HEK293 (cell line): ENCODE results near the gene MED29.

ENCODE experiments used
- BCL11A ChIP-seq: fragments of 450-650 bp; formaldehyde crosslinking; IDR thresholded peaks from 2 replicates; pipeline ENCODE4 v1.5.1; 2016; ENCODE audit warnings: low read depth, missing biosample characterization, missing genetic modification characterization
- BCL11B ChIP-seq: fragments of 450-650 bp; formaldehyde crosslinking; IDR thresholded peaks from 2 replicates; pipeline ENCODE4 v1.5.1; 2016; ENCODE audit warnings: low read depth, missing biosample characterization, missing genetic modification characterization
- CTCF ChIP-seq: fragments of 450-650 bp; formaldehyde crosslinking; IDR thresholded peaks from 2 replicates; pipeline ENCODE4 v1.5.1; 2016; ENCODE audit warnings: missing biosample characterization, missing genetic modification characterization
- GLIS1 ChIP-seq: fragments of 450-650 bp; formaldehyde crosslinking; IDR thresholded peaks from 2 replicates; pipeline ENCODE4 v1.5.1; 2016; ENCODE audit warnings: missing biosample characterization, missing genetic modification characterization
- OSR2 ChIP-seq: fragments of 450-650 bp; formaldehyde crosslinking; IDR thresholded peaks from 2 replicates; pipeline ENCODE4 v1.5.1; 2016; ENCODE audit warnings: missing biosample characterization, missing genetic modification characterization
- SCRT2 ChIP-seq: fragments of 450-650 bp; formaldehyde crosslinking; IDR thresholded peaks from 2 replicates; pipeline ENCODE4 v1.5.1; 2016; ENCODE audit warnings: missing biosample characterization, missing genetic modification characterization
- SP7 ChIP-seq: fragments of 450-650 bp; formaldehyde crosslinking; IDR thresholded peaks from 2 replicates; pipeline ENCODE4 v1.5.1; 2016; ENCODE audit warnings: missing biosample characterization, missing genetic modification characterization
- ZBTB21 ChIP-seq: fragments of 450-650 bp; formaldehyde crosslinking; IDR thresholded peaks from 2 replicates; pipeline ENCODE4 v1.5.1; 2017; ENCODE audit warnings: missing biosample characterization, missing genetic modification characterization
- ZBTB8A ChIP-seq: fragments of 450-650 bp; formaldehyde crosslinking; IDR thresholded peaks from 2 replicates; pipeline ENCODE4 v1.5.1; 2016; ENCODE audit warnings: missing biosample characterization, missing genetic modification characterization
- ZFP37 ChIP-seq: fragments of 450-650 bp; formaldehyde crosslinking; IDR thresholded peaks from 2 replicates; pipeline ENCODE4 v1.5.1; 2016; ENCODE audit warnings: missing biosample characterization, missing genetic modification characterization
- ZNF121 ChIP-seq: fragments of 450-650 bp; formaldehyde crosslinking; IDR thresholded peaks from 2 replicates; pipeline ENCODE4 v1.5.1; 2016; ENCODE audit warnings: missing biosample characterization, missing genetic modification characterization
- ZNF18 ChIP-seq: fragments of 450-650 bp; formaldehyde crosslinking; IDR thresholded peaks from 2 replicates; pipeline ENCODE4 v1.5.1; 2016; ENCODE audit warnings: missing biosample characterization, missing genetic modification characterization
- ZNF366 ChIP-seq: fragments of 450-650 bp; formaldehyde crosslinking; conservative IDR thresholded peaks from 2 replicates; pipeline ENCODE4 v1.5.1; 2016; ENCODE audit warnings: missing biosample characterization, missing genetic modification characterization
- ZNF416 ChIP-seq: fragments of 450-650 bp; formaldehyde crosslinking; IDR thresholded peaks from 2 replicates; pipeline ENCODE4 v1.5.1; 2016; ENCODE audit warnings: missing biosample characterization, missing genetic modification characterization
- ZNF426 ChIP-seq: fragments of 450-650 bp; formaldehyde crosslinking; IDR thresholded peaks from 2 replicates; pipeline ENCODE4 v1.5.1; 2017; ENCODE audit warnings: missing biosample characterization, missing genetic modification characterization, mild to moderate bottlenecking, inconsistent platforms, moderate library complexity
- ZNF501 ChIP-seq: fragments of 450-650 bp; formaldehyde crosslinking; IDR thresholded peaks from 2 replicates; pipeline ENCODE4 v1.5.1; 2016; ENCODE audit warnings: missing biosample characterization, missing genetic modification characterization
- ZNF529 ChIP-seq: fragments of 450-650 bp; formaldehyde crosslinking; IDR thresholded peaks from 2 replicates; pipeline ENCODE4 v1.5.1; 2017; ENCODE audit warnings: missing genetic modification characterization, missing biosample characterization; ENCODE audit not compliant: insufficient replicate concordance
- ZNF626 ChIP-seq: fragments of 450-650 bp; sonication (Bioruptor Pico); formaldehyde crosslinking; IDR thresholded peaks from 2 replicates; pipeline ENCODE4 v1.5.1; 2018; ENCODE audit warnings: missing biosample characterization, missing genetic modification characterization, inconsistent platforms
- ZNF654 ChIP-seq: fragments of 450-650 bp; formaldehyde crosslinking; IDR thresholded peaks from 2 replicates; pipeline ENCODE4 v1.5.1; 2016; ENCODE audit warnings: low read depth, missing biosample characterization, missing genetic modification characterization
- ZNF704 ChIP-seq: fragments of 450-650 bp; formaldehyde crosslinking; IDR thresholded peaks from 2 replicates; pipeline ENCODE4 v1.5.1; 2016; ENCODE audit warnings: missing biosample characterization, missing genetic modification characterization
- ZNF707 ChIP-seq: fragments of 450-650 bp; formaldehyde crosslinking; IDR thresholded peaks from 2 replicates; pipeline ENCODE4 v1.5.1; 2016; ENCODE audit warnings: missing biosample characterization, missing genetic modification characterization
- ZNF768 ChIP-seq: fragments of 450-650 bp; formaldehyde crosslinking; IDR thresholded peaks from 2 replicates; pipeline ENCODE4 v1.5.1; 2018; ENCODE audit warnings: missing biosample characterization, mild to moderate bottlenecking, missing genetic modification characterization
- ZNF776 ChIP-seq: fragments of 450-650 bp; formaldehyde crosslinking; IDR thresholded peaks from 2 replicates; pipeline ENCODE4 v1.5.0; 2017; ENCODE audit warnings: missing biosample characterization, missing genetic modification characterization, borderline replicate concordance
- ZNF791 ChIP-seq: fragments of 450-650 bp; formaldehyde crosslinking; IDR thresholded peaks from 2 replicates; pipeline ENCODE4 v1.5.1; 2016; ENCODE audit warnings: missing biosample characterization, missing genetic modification characterization
- ZNF792 ChIP-seq: fragments of 450-650 bp; formaldehyde crosslinking; IDR thresholded peaks from 2 replicates; pipeline ENCODE4 v1.5.1; 2016; ENCODE audit warnings: missing biosample characterization, missing genetic modification characterization
- ZNF830 ChIP-seq: fragments of 450-650 bp; IDR thresholded peaks from 2 replicates; pipeline ENCODE4 v1.5.0; 2018; ENCODE audit warnings: missing biosample characterization, missing genetic modification characterization, low read depth, mild to moderate bottlenecking, moderate library complexity
- TF ChIP-seq, protein P1 (sequence below): fragments of 450-650 bp; formaldehyde crosslinking; IDR thresholded peaks from 2 replicates; pipeline ENCODE4 v1.5.1; 2017; ENCODE audit warnings: missing biosample characterization, missing genetic modification characterization
- TF ChIP-seq, protein P2 (sequence below): fragments of 450-650 bp; formaldehyde crosslinking; IDR thresholded peaks from 2 replicates; pipeline ENCODE4 v1.5.1; 2017; ENCODE audit warnings: missing biosample characterization, missing genetic modification characterization
- TF ChIP-seq, protein P3 (sequence below): fragments of 450-650 bp; formaldehyde crosslinking; conservative IDR thresholded peaks from 2 replicates; pipeline ENCODE4 v1.5.1; 2016; ENCODE audit warnings: low read depth, missing biosample characterization, missing genetic modification characterization
- TF ChIP-seq, protein P4 (sequence below): fragments of 450-650 bp; formaldehyde crosslinking; IDR thresholded peaks from 2 replicates; pipeline ENCODE4 v1.5.1; 2017; ENCODE audit warnings: missing biosample characterization, missing genetic modification characterization

Gene MED29

GRCh38 chr19:39411832-39412099, 20.6 kb downstream of the MED29 start (continued):
- TF ChIP-seq ZNF830 (no peak), SP7 (tag by site-specific recombination) (no peak), OSR2 (tag by site-specific recombination) (no peak), ZBTB8A (tag by site-specific recombination) (no peak; the same call in 1 of the 2 replicates), ZBTB21 (tag by site-specific recombination) (no peak), ZNF626 (no peak), BCL11A (no peak), ZNF654 (peak; percentile 100), ZNF416 (tag by site-specific recombination) (no peak), BCL11B (tag by site-specific recombination) (no peak), ZNF18 (no peak; the same call in 1 of the 2 replicates), ZNF791 (tag by site-specific recombination) (no peak), ZNF707 (no peak), ZNF366 (tag by site-specific recombination) (no peak; the same call in 1 of the 2 replicates), ZFP37 (peak; percentile 93; the same call in 1 of the 2 replicates), ZNF792 (tag by site-specific recombination) (peak; percentile 89; the same call in 1 of the 2 replicates), ZNF501 (tag by site-specific recombination) (peak; percentile 97), ZNF768 (tag by site-specific recombination) (no peak), SCRT2 (tag by site-specific recombination) (peak; percentile 81), ZNF704 (tag by site-specific recombination) (no peak), ZNF529 (tag by site-specific recombination) (no peak), ZNF426 (tag by site-specific recombination) (no peak), ZNF776 (tag by site-specific recombination) (no peak), CTCF (peak; percentile 99), GLIS1 (tag by site-specific recombination) (no peak), ZNF121 (no peak)
- TF ChIP-seq, protein P1, sequence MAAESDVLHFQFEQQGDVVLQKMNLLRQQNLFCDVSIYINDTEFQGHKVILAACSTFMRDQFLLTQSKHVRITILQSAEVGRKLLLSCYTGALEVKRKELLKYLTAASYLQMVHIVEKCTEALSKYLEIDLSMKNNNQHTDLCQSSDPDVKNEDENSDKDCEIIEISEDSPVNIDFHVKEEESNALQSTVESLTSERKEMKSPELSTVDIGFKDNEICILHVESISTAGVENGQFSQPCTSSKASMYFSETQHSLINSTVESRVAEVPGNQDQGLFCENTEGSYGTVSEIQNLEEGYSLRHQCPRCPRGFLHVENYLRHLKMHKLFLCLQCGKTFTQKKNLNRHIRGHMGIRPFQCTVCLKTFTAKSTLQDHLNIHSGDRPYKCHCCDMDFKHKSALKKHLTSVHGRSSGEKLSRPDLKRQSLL (tag by site-specific recombination) = no peak
- TF ChIP-seq, protein P2, sequence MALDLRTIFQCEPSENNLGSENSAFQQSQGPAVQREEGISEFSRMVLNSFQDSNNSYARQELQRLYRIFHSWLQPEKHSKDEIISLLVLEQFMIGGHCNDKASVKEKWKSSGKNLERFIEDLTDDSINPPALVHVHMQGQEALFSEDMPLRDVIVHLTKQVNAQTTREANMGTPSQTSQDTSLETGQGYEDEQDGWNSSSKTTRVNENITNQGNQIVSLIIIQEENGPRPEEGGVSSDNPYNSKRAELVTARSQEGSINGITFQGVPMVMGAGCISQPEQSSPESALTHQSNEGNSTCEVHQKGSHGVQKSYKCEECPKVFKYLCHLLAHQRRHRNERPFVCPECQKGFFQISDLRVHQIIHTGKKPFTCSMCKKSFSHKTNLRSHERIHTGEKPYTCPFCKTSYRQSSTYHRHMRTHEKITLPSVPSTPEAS = peak; percentile 91
- TF ChIP-seq, protein P3, sequence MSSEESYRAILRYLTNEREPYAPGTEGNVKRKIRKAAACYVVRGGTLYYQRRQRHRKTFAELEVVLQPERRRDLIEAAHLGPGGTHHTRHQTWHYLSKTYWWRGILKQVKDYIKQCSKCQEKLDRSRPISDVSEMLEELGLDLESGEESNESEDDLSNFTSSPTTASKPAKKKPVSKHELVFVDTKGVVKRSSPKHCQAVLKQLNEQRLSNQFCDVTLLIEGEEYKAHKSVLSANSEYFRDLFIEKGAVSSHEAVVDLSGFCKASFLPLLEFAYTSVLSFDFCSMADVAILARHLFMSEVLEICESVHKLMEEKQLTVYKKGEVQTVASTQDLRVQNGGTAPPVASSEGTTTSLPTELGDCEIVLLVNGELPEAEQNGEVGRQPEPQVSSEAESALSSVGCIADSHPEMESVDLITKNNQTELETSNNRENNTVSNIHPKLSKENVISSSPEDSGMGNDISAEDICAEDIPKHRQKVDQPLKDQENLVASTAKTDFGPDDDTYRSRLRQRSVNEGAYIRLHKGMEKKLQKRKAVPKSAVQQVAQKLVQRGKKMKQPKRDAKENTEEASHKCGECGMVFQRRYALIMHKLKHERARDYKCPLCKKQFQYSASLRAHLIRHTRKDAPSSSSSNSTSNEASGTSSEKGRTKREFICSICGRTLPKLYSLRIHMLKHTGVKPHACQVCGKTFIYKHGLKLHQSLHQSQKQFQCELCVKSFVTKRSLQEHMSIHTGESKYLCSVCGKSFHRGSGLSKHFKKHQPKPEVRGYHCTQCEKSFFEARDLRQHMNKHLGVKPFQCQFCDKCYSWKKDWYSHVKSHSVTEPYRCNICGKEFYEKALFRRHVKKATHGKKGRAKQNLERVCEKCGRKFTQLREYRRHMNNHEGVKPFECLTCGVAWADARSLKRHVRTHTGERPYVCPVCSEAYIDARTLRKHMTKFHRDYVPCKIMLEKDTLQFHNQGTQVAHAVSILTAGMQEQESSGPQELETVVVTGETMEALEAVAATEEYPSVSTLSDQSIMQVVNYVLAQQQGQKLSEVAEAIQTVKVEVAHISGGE (tag by site-specific recombination) = no peak
- TF ChIP-seq, protein P4, sequence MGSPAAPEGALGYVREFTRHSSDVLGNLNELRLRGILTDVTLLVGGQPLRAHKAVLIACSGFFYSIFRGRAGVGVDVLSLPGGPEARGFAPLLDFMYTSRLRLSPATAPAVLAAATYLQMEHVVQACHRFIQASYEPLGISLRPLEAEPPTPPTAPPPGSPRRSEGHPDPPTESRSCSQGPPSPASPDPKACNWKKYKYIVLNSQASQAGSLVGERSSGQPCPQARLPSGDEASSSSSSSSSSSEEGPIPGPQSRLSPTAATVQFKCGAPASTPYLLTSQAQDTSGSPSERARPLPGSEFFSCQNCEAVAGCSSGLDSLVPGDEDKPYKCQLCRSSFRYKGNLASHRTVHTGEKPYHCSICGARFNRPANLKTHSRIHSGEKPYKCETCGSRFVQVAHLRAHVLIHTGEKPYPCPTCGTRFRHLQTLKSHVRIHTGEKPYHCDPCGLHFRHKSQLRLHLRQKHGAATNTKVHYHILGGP = no peak
